Measurements from ENCODE around the gene TRPM8.
"Not testable (repeated sequence)": the region's sequence is repeated elsewhere in the genome, so short reads cannot be mapped to it uniquely, and the experiment has no call there.

The TRPM8 gene

GRCh38 chr2:233938676-233939370, 21.6 kb downstream of the TRPM8 start:
- no peak for DNase-seq

GRCh38 chr2:233940376-233941276, 23.5 kb downstream of the TRPM8 start:
- DNase-seq: peak in 2 of 4 experiments; percentile 4 to 26

- DNase-seq: no peak
These were observed 25.6 kb downstream of the TRPM8 start for GRCh38 chr2:233942731-233943130.

GRCh38 chr2:233944269-233944668, 27.1 kb downstream of the TRPM8 start:
- DNase-seq: no peak

- DNase-seq: no peak
These were observed 27.5 kb downstream of the TRPM8 start for GRCh38 chr2:233944722-233945121.

GRCh38 chr2:233945146-233945545, 28.0 kb downstream of the TRPM8 start:
- DNase-seq: no peak

- no peak for DNase-seq
These were observed 33.1 kb downstream of the TRPM8 start for GRCh38 chr2:233950078-233950825.

GRCh38 chr2:233952335-233952734, 35.2 kb downstream of the TRPM8 start:
- DNase-seq: no peak

GRCh38 chr2:233953087-233953801, 36.1 kb downstream of the TRPM8 start:
- no peak for DNase-seq

GRCh38 chr2:233960203-233960602, 43.0 kb downstream of the TRPM8 start:
- no peak for DNase-seq

GRCh38 chr2:233961905-233962304, 44.7 kb downstream of the TRPM8 start:
- no peak for DNase-seq

GRCh38 chr2:233964581-233964980, 47.4 kb downstream of the TRPM8 start:
- no peak for DNase-seq

- DNase-seq: no peak
These were observed 47.9 kb downstream of the TRPM8 start for GRCh38 chr2:233965032-233965603.

- peak in 1 of 4 experiments; percentile 6 for DNase-seq
These were observed 48.5 kb downstream of the TRPM8 start for GRCh38 chr2:233965646-233966045.

- DNase-seq: peak; percentile 21 to 60 (median 48)
These were observed 49.2 kb downstream of the TRPM8 start for GRCh38 chr2:233966388-233966787.

GRCh38 chr2:233967164-233967563, 50.0 kb downstream of the TRPM8 start:
- no peak for DNase-seq

- no peak for DNase-seq
These were observed 51.4 kb downstream of the TRPM8 start for GRCh38 chr2:233968556-233968955.

GRCh38 chr2:233972460-233972859, 55.3 kb downstream of the TRPM8 start:
- DNase-seq: not testable (repeated sequence)

GRCh38 chr2:233972941-233973575, 55.9 kb downstream of the TRPM8 start:
- peak in 1 of 4 experiments; percentile 6 for DNase-seq

- no peak for DNase-seq
These were observed 56.6 kb downstream of the TRPM8 start for GRCh38 chr2:233973786-233974185.

- DNase-seq: peak; percentile 19 to 59 (median 40)
These were observed 57.4 kb downstream of the TRPM8 start for GRCh38 chr2:233974530-233975071.
